Activated CD4-positive, CD25-positive, alpha-beta regulatory T cell treated with anti-CD3 and anti-CD28 coated beads, Interleukin-2, amount 50 U/mL, for 24 hours (primary cell): Measurements from ENCODE around the gene DDX41.
A peak's percentile ranks its signal among the peaks of the same experiment; 100 is the strongest.
"Not testable (repeated sequence)": the region's sequence is repeated elsewhere in the genome, so short reads cannot be mapped to it uniquely, and the experiment has no call there.

Source experiments
- ATAC-seq, 2 donors: fragments of 150-1000 bp; cut with Tn5 transposase; one replicate each; pipeline ENCODE4 v1.10.0; 2021; ENCODE audit warnings: mild to moderate bottlenecking in 1 of 2, moderate library complexity in 1 of 2

The DDX41 gene

DNA sequence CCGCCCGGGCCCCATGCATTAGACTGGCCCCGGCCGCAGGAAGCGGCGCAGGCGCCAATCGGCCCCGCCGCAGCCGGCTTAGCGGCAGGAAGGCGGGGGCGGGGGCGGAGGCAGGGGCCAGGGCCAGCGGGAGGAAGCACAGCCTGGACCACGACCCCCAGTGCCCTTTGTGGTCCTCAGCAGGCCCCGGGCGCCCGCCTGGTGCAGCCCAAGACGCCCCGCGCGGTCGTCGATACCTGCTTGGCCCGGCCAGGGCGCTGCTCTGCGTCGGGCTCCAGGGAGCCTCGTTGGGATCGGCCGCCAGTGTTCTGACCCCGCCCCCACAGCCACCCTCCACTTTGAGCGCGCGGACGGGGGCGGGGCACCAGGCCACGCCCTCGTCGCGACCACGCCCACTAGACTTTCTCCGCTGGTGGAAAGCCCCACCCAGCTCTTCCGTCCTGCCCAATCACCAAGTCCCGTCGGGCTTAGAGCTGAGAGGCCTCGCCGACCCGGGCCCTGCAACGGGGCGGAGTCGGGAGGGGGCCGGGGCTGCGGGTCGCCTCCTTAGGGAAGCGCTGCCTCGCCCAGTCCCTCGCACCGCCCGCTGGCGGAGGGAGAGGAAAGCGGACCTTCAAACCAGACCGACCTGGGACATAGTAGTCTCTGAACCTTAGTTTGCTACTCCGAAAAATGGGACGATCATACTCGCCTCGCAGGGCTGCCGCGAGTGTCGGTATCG is 19.3 kb downstream of the DDX41 start, which contains the start of gene PDLIM7:
TSS of gene PDLIM7 (minus strand) at position 313 of the 721 bp plus-strand sequence. CDS start 1,092 bp downstream, outside the sequence.
- ATAC-seq: peak; percentile 84 to 86

- no peak for ATAC-seq
These were observed 20.0 kb downstream of the DDX41 start for GRCh38 chr5:177496727-177497291.

DNA sequence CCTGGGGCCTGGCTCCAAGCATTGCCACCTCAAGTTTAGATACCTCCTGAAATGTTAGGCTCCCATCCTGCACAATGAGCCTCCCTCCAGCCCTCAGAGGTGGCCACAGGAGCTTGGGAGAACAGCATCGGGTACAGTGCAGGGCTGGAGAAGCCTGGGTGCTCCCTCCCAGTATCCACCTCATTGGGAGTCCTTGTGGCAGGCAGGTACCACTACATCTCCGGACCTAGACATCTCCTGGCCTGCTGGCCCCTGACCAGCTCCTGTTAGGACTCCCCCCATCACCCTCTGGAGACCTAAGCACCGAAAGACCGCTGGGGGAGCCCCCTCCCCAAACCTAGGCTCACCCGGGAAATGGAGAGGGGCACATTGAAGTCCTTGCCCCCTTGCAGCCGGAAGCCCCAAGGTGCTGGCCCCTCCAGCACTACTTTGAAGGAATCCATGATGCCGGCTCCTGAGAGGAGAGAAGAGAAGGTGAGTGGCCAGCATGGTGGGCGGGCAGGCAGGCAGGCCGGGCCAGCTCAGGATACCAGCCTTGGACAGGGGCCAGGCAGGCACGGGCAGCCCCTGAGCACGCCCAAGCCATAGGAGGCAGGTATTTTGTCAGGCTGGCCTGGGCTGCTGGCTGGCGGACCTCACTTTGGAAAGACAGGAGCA is 20.6 kb downstream of the DDX41 start:
- ATAC-seq: no peak

DNA sequence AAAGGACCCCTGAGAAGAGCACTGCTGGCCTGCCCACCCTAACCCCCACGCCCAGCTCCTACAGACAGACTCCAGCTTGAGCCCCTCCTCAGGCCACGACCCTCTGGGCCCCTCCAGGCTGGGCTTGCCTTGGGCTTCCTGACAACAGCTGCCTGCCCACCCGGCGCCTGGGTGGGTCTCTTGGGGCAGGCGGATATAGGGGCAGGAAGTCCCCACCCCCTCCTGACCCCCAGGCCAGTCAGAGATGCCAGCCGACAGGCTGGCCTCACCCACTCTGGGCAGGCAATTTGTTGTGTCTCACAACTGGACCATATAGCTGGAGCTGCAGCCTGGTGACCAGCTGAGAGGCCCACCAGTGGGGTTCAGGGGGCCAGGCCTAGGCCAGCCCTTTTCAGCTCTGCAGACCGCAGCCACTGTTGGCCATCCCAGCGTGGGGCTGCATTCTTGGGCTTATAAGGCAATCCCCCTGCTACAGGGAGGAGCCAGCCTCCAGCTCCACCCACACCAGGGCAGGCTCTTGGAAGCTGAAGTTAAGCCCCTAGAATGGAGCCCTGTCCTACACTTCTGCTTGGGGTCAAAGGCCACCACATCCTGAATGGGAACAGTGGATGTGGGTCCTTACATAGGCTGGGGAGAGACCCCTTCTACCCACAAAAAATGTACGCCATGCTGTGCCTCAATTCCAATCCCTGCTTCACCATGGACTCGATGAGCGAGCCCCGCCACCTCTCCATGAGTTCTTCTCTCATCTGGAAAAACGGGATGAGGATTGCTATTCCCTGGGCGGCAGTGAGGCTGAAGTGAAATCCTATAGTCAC is 21.3 kb downstream of the DDX41 start:
- ATAC-seq: no peak

DNA sequence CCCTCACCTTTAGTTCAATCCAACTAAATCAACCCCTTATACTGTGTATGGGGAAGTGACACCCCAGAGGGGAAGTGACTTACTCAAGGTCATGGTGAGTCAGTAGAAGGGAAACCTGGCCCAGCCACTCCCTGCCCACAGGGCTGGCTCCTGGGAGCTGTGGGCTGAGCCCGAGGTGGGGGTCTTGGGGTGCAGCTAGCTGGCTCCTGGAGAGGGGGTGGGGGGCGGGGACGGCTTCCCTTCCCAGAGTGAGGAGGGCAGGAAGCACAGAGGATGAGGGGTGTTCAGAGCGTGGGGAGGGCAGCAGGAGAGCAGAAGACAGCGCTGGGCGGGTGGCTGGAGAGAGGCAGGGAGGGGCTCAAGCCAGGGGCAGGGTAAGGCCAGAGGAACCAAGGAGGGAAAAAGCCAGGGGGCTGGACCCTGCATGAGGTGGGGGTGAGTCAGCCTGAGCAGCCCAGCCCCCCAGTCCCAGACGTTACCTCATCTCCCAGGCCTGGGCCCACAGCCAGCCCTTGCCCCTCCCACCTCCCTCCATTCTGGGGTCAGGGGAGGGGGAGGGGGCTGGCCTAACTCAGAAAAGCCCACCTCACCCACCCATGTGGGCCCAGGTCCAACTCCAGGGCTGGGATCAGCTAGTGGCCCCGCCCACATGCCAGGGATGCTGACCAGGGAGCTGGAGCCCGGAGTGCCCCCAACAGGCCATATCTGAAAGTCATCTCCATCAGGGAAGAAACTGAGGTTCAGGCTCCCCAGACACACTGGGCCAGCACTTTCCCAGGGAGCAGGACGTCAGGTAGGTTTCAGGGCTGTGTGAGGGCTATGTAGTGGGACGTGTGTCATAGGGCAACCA is 22.2 kb downstream of the DDX41 start:
- ATAC-seq: peak; percentile 59 to 65

DNA sequence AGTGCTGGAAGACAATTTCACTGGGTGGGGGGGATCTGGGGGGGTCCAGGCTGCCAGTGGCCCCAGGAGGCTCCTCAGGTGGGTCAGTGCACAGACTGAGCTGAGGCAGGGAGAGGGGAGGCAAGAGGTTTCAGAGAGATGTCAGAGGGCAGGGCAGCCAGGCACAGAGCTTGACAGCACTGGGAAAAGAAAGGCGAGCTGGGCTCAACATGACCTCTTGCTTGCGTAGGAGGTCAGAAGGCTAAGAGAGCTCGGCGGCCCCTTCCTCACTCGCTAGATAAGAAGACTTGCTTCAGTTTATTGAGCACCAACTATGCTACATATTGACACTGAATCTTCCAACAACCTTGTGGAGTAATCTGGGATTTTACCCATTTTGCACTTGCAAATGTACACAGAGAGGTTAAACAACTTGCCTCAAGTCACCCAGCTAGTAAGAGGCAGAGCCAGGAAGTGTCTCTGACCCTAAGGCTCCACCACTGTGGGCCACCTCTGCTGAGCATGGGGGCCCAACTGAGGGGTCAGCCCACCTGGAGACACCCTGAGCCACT is 22.9 kb downstream of the DDX41 start:
- ATAC-seq: no peak

GRCh38 chr5:177492841-177493240 is 23.9 kb downstream of the DDX41 start:
- no peak for ATAC-seq

GRCh38 chr5:177491983-177492746 is 24.6 kb downstream of the DDX41 start:
- ATAC-seq: no peak

GRCh38 chr5:177491429-177491945 is 25.3 kb downstream of the DDX41 start:
- no peak for ATAC-seq

- no peak for ATAC-seq
These were observed 25.8 kb downstream of the DDX41 start for GRCh38 chr5:177490992-177491391.

DNA sequence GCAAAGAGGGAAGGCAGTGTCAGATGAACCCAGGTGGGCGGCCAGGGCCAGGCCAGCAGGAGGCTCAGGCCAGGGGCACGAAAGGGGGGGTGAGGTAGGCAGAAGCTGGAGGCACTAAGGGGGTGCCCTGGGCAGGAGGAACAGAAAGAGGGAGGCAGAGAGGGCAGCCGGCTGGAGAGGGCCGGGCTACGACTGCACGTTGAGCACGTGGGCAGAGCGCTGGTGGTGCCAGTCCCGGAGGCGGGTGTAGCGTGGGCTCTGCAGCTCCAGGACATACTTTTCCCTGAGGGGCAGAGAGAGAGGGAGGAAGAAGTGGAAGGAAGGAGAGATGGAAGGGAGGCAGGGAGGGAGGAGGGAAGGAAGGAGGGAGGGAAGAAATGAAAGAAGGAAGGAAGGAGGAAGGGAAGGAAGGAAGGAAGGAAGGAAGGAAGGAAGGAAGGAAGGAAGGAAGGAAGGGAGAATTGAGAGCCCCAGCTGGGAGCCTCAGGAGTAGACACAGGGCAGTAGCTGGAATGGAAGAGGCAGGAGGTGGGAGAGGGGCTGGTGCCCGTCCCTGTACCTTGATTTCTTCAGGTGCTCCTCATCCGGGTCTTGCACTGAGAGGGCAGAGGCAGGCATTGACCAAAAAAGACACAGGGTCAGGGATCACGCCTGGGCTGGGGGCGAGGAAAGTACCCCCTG is 26.3 kb downstream of the DDX41 start:
- no peak for ATAC-seq

- ATAC-seq: no peak
These were observed 27.5 kb downstream of the DDX41 start for GRCh38 chr5:177489119-177489716.

DNA sequence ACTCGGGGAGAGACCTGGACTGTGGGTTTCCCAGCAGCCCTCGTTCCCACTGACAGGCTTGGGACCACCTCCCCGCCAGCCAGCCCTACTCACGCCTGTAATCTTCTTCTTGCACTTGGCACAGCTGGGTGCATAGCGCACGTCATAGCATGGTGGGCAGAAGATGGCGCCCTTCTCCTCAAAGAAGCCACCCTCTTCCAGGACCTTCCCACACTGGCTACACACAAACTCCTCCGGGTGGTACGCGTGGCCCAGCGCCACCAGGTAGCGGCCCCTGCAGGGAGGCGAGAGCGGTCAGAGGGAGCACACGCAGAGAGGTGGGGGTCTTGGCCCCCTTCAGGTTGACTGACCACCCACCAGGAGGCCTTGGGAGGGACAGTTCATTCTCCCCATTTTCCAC is 28.8 kb downstream of the DDX41 start:
- ATAC-seq: no peak

GRCh38 chr5:177487144-177487543 is 29.6 kb downstream of the DDX41 start:
- no peak for ATAC-seq

DNA sequence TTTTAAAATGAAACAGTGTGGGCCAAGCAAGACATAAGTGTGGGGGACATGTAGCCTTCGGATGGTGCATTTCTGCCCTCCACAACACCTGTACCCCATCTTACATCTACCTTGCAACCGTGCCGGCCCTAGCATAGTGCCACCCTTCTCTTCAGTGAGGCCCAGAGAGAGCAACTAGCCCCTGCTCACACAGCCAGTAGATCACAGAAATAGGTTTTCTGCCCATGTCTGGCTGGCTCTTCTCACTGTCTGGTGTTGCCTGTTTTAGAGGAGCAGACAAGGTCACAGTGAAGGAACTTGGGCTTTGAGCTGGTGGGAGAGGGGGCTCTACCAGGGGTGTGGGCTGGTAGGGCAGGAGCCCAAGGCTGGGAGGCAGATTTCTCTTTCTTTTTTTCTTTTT is 30.5 kb downstream of the DDX41 start:
- no peak for ATAC-seq

DNA sequence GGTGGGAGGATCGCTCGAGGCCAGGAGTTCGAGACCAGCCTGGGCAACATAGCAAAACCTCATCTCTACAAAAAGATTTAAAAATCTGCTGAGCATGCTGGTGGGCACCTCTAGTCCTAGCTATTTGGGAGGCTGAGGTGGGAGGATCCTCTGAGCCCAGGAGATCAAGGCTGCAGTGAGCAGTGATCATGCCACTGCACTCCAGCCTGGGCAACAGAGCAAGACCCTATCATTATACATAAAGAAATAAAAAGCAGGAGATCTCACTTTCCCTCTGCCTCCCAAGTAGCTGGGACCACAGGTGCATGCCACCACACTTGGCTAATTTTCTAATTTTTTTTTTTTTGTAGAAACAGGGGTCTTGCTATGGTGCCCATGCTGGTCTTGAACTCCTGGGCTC is 31.0 kb downstream of the DDX41 start:
- ATAC-seq: not testable (repeated sequence)

DNA sequence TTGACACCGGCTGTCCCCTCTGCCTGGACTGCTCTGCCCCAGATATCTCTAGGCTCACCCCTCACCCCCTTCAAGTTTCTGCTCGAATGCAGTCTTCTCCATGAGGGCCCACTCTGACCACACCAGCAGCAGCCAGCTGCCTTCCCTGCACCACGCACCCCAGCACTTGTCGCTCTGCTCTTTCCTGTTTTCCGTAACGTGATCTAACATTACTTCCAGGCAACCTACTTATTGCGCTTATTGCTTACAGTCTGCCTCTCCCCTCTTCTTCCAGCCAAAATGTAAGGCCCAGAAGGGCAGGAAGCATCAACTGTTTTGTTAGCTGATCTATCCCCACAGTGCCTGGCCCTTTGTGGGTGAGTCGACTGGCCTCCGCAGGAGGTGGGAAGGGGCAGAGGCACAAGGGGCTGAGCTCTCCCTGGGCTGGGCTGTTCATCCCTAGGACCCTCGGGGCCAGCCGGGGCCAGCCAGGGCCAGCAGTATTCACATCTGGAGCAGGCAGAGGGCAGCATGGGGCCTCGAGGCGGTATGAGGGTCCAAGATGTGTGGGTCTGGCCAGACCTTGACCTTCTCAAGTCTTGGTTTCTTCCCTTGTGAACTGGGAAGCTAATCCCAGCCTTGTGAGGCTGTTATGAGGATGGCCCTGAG is 31.7 kb downstream of the DDX41 start:
- ATAC-seq: no peak

DNA sequence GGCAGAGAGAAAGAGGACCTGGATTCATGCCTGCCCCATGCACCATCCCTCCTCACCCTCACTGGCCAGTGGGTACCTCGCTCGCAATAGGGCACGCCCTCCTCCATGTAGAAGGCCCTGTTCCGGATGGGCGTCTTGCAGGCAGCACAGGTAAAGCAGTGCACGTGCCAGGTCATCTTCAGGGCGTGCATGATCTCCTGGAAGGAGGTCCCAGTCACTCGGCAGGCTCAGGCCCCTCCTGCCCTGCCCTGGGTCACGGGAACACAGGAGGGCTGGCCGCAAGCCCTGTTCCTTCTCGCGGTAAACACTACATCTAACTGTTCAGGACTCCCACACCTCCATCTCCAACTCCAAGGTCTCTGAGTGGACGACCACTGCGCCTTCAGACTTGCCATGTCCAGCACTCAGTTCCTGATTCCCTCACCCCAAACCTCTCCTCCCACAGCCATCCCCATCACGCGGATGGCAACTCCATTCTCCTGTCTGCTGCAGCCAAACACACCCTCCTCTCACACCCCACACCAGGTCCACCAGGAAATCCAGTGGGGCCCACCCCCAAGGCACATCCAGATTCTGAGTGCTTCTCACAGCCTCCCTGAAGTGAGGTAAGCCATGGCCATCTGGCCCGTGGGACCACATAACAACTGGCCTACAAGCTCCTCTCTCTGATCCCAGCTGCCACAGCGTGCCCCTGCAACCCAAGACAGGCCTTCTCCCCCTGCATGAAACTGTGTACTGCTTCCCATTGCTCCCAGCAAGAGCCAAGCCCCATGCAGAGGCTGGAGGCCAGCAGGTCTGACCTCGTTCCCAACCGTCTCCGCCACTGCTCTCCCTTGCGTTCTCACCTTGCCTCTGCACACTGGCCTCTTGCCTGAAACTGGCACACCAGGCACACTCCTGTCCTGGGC is 32.5 kb downstream of the DDX41 start:
- ATAC-seq: no peak
